GM20000 (cell line): ENCODE measurements around the gene GATAD2A.

Experiments used
- DNase-seq: peaks from one replicate; pipeline ENCODE4 v3.0.0; 2012; ENCODE audit warnings: low spot score
- TF ChIP-seq, protein P1 (sequence below): IDR thresholded peaks from 2 replicates; pipeline ENCODE4 v1.5.1; 2012; ENCODE audit warnings: mild to moderate bottlenecking, control low read depth; ENCODE audit errors: extremely low read depth, missing control alignments

Gene GATAD2A

DNA sequence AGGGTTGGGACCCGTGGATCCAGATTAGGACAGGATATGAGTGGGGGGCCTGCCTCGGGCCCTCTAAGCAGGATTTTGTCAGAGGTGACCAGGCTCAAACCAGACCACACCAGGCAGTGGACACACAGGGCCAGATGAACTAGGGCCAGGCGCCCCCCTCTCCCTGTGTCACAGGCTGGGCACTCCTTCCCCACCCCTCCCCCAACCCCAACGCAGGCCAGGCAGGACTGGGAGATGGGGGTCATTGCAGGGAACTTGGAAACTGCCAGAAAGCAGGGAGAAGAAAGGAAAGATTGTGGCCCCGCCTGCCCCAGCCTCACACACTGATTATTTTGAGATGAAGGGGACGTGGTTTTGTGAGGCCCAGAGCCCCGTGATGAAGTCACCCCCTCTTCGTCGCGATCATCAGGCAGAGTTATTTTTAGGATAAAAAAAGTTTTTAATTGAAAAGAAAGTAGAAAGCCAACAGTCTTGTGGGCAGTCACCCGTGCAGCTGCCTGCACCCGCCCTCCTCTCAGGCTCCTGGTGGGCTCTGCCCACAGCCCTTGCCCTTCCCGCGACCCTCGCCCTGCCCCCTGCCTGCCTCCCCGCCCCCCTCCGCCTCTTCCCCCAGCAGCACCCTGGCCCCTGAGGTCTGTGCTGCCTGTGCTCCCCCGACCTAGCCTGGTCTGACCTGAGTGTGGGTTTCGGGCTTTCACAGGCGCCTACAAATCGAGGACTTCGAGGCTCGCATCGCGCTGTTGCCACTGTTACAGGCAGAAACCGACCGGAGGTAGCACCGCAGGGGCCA is 121.3 kb downstream of the GATAD2A start:
- TF ChIP-seq, protein P1, sequence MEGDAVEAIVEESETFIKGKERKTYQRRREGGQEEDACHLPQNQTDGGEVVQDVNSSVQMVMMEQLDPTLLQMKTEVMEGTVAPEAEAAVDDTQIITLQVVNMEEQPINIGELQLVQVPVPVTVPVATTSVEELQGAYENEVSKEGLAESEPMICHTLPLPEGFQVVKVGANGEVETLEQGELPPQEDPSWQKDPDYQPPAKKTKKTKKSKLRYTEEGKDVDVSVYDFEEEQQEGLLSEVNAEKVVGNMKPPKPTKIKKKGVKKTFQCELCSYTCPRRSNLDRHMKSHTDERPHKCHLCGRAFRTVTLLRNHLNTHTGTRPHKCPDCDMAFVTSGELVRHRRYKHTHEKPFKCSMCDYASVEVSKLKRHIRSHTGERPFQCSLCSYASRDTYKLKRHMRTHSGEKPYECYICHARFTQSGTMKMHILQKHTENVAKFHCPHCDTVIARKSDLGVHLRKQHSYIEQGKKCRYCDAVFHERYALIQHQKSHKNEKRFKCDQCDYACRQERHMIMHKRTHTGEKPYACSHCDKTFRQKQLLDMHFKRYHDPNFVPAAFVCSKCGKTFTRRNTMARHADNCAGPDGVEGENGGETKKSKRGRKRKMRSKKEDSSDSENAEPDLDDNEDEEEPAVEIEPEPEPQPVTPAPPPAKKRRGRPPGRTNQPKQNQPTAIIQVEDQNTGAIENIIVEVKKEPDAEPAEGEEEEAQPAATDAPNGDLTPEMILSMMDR, result no peak
- peak; percentile 76 for DNase-seq

DNA sequence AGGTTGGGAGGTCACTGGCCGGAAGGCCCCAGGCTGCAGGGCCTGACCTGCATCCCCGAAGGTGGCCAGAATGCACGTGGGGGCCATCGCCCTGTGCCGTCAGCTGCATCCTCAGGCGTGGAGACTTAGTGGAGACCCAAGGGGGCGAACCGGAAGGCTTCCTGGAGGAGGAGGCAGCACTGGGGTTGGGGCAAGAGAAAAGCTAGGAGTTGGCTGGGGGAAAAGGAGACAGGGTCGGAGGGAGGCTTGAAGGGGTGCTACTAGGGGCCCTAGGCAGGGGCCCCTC is 121.8 kb downstream of the GATAD2A start:
- no peak for DNase-seq
- TF ChIP-seq, protein P1, result no peak

DNA sequence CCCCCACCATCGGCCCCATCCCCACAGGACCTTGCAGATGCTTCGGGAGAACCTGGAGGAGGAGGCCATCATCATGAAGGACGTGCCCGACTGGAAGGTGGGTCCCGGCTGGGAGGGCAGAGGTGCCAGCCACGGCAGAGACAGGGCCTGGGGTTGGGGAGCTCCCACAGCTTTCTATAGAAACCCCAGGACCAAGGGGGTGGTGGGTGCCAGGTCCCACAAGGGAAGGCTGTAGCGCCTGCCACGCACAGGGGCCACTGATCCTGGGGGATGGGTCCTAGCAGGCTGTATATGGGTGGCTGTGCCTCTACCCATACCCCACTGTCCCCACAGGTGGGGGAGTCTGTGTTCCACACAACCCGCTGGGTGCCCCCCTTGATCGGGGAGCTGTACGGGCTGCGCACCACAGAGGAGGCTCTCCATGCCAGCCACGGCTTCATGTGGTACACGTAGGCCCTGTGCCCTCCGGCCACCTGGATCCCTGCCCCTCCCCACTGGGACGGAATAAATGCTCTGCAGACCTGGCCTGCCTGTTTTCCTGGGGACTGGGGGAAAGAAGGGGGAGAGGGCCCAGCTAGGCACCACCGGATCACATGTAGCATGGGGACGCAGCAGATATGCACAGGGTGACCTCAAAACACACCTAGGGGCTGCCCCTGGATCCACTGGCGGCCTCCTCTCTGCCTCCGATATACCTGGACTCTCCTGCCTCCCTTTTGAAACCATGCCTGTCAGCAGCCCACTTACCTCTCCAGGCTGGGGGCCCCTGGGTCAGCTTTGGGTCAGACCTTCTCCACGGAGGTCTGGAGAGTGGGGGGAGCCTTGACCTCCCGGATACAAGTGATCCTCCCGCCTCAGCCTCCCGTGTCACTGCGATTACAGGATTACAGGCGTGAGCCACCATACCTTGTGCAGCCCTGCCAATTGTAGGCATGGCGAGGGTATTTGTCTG is 122.5 kb downstream of the GATAD2A start:
- TF ChIP-seq, protein P1, result no peak
- no peak for DNase-seq

DNA sequence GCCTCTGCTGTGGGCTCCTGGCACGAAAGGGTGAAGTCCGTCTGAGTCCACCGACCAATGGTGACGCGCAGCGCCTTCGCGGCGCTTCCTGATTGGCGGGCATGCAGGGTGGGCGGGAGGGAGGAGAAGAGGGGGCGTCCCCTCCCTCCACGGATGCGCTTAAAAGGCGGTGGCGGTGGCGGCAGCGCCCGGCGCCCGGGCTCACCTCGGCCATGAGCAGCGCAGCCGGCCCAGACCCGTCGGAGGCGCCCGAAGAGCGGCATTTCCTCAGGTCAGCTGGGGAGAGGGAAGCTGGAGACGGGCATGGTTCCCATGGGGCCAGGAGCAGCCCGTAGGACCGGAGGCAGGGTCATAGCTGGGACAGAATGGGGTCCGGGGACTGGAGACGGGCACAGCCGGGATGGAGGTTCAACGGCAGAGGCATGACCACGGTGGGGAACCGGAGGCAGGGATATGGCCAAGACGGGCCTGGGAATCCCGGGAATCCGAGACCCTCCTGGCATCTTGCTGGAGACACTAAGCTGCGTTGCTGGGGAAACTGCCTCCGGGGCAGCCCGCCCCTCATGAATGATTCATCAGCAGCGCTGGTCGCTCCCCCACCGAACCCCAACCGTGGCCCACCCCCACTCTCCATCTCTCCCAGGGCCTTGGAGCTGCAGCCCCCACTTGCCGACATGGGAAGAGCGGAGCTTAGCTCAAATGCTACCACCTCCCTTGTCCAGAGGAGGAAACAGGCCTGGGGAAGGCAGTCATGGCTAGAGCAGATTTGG is 123.4 kb downstream of the GATAD2A start, which contains the start of gene YJEFN3:
Gene YJEFN3 (plus strand): TSS at position 191 of the 770 bp plus-strand sequence. CDS start 22 bp downstream, at position 213.
- no peak for DNase-seq
- TF ChIP-seq, protein P1, result no peak

DNA sequence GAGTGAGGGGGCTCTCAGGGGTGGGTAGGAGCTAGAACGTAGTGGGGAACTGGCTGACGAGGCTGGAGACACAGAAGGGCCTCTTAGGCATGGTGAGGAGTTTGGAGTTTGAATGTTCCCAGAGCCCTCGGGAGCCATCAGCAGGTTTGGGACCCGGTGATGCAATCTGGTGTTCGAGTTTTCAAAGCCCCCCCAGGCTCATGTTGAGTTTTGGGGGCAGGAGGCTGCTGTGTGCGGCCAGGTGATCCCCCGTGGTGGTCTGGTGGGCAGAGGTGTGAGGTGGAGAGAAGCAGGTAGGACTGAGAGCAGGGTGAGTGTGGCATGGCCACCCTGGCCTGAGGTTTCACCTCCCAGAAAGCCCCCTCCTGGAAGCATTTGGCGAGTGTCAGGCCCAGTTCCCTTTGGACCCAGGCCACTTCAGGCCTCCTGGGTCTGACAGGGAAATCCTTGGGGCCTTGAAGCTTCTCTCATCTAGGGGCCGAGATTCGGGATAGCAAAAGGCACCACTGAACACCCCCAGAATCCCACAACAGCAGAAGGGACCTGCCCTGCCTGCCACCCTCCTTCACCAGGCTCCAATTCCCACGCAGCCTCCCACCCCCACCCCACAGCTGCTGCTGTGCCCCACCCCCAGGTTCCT is 124.4 kb downstream of the GATAD2A start:
- TF ChIP-seq, protein P1, result no peak
- no peak for DNase-seq

DNA sequence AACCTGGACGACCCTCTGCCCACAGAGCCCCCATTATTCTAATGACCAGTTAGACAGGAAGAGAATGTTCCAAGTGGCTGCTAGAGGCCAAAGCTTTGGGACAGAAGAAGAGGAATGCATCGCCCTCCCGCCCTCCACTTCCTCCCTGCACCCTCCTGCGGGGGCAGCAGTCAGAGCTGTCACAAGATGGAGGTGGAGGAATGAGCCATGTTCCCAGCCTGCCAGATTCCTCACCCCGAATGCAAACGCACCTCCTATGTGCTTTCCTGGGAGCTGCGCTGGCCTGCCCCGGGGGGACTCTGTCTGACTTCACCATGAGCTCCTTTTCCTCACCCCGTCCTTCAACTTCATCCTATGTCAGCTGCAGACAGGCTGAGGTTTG is 124.9 kb downstream of the GATAD2A start:
- no peak for DNase-seq
- TF ChIP-seq, protein P1, result no peak
